Measurements from ENCODE around the gene ACOT9. TPM values are rescaled to one million over a fixed set of nuclear protein-coding genes. Genes with fewer than 3 reads are reported as not detected.
"Not testable (repeated sequence)": the region's sequence is repeated elsewhere in the genome, so short reads cannot be mapped to it uniquely, and the experiment has no call there.

Gene ACOT9
- total RNA-seq, 8 experiments from 2014 or later = 3.7 to 38.1 (median 17.8) TPM

GRCh38 chrX:23726191-23726590 is 16.9 kb downstream of the ACOT9 start:
- no peak overlapping the region for H3K4me3 ChIP-seq
- no peak overlapping the region for H3K27ac ChIP-seq
- ATAC-seq (replicated peaks in 6 of 8) = no peak
- in situ Hi-C loops (cut with MboI; ENCODE audit: low pct_unique_long_range_greater_than_20kb in 2 of 9, low sequenced_read_pairs in 9 of 9, unreplicated experiment in 9 of 9) = no loop called here
- 40 to 65% (median 64%) methylated on average over 2 to 6 of the region's 6 CpGs; no CpG with 5 or more reads in 7 of the 10 experiments for WGBS, 10 experiments
- H3K4me1 ChIP-seq (replicated peaks in 1 of 2) = no peaks in the 10 kb centered on the region

GRCh38 chrX:23720117-23720677 is 22.9 kb downstream of the ACOT9 start:
- in situ Hi-C loops (cut with MboI; ENCODE audit: low pct_unique_long_range_greater_than_20kb in 2 of 9, low sequenced_read_pairs in 9 of 9, unreplicated experiment in 9 of 9) = loop anchor here in 1 of 9 experiments (25.0 kb wide), 1 partner anchor 142 kb away; no protein-coding TSS in a partner anchor
- H3K27ac ChIP-seq = no peak overlapping the region
- no peaks in the 10 kb centered on the region for H3K4me1 ChIP-seq (replicated peaks in 1 of 2)
- WGBS, 10 experiments = 37 to 100% (median 71%) methylated on average over 2 to 6 of the region's 8 CpGs; no CpG with 5 or more reads in 6 of the 10 experiments
- no peak overlapping the region for H3K4me3 ChIP-seq
- ATAC-seq (replicated peaks in 6 of 8) = no peak

- H3K27ac ChIP-seq = no peak overlapping the region
- no peak for ATAC-seq (replicated peaks in 6 of 8)
- no peak overlapping the region for H3K4me3 ChIP-seq
- WGBS, 10 experiments = 64 to 100% (median 100%) methylated on average over 1 to 5 of the region's 5 CpGs; no CpG with 5 or more reads in 4 of the 10 experiments
- in situ Hi-C loops (cut with MboI; ENCODE audit: low pct_unique_long_range_greater_than_20kb in 2 of 9, low sequenced_read_pairs in 9 of 9, unreplicated experiment in 9 of 9) = loop anchor here in 1 of 9 experiments (25.0 kb wide), 1 partner anchor 157 kb away; no protein-coding TSS in a partner anchor
- H3K4me1 ChIP-seq (replicated peaks in 1 of 2) = no peaks in the 10 kb centered on the region
These were observed 37.8 kb downstream of the ACOT9 start for GRCh38 chrX:23705235-23705634.

- Histone ChIP-seq H3K27ac (no peak overlapping the region), H3K4me1 (replicated peaks in 1 of 2) (no peaks in the 10 kb centered on the region), H3K4me3 (no peak overlapping the region)
- ATAC-seq (replicated peaks in 6 of 8) = no peak
- WGBS, 10 experiments = 76 to 100% (median 97%) methylated on average over 3 to 5 of the region's 5 CpGs; no CpG with 5 or more reads in 6 of the 10 experiments
- in situ Hi-C loops (cut with MboI; ENCODE audit: low pct_unique_long_range_greater_than_20kb in 2 of 9, low sequenced_read_pairs in 9 of 9, unreplicated experiment in 9 of 9) = loop anchor here in 1 of 9 experiments (25.0 kb wide), 1 partner anchor 158 kb away; no protein-coding TSS in a partner anchor
These were observed 38.3 kb downstream of the ACOT9 start for GRCh38 chrX:23704673-23705206.

GRCh38 chrX:23699636-23700194 is 43.4 kb downstream of the ACOT9 start:
- no peak overlapping the region for H3K27ac ChIP-seq
- WGBS, 10 experiments = 33 to 84% methylated on average over 4 to 11 of the region's 16 CpGs; no CpG with 5 or more reads in 8 of the 10 experiments
- no peaks in the 10 kb centered on the region for H3K4me1 ChIP-seq (replicated peaks in 1 of 2)
- no peak overlapping the region for H3K4me3 ChIP-seq
- no peak for ATAC-seq (replicated peaks in 6 of 8)
- in situ Hi-C loops (cut with MboI; ENCODE audit: low pct_unique_long_range_greater_than_20kb in 2 of 9, low sequenced_read_pairs in 9 of 9, unreplicated experiment in 9 of 9) = loop anchor here in 3 of 9 experiments (10.0 to 25.0 kb wide), 3 partner anchors 163 to 213 kb away; partner anchors contain the start of genes APOO (in 2 of the 3) and CXorf58 (in 2 of the 3)

GRCh38 chrX:23694606-23695005 is 48.5 kb downstream of the ACOT9 start:
- Histone ChIP-seq H3K4me3 (no peak overlapping the region), H3K4me1 (replicated peaks in 1 of 2) (no peaks in the 10 kb centered on the region), H3K27ac (no peak overlapping the region)
- no CpG with 5 or more reads among the region's 8 CpGs for WGBS, 10 experiments
- ATAC-seq (replicated peaks in 6 of 8) = peak in 4 of 8 experiments; percentile 39 to 82 (median 69)
- in situ Hi-C loops (cut with MboI; ENCODE audit: low pct_unique_long_range_greater_than_20kb in 2 of 9, low sequenced_read_pairs in 9 of 9, unreplicated experiment in 9 of 9) = loop anchor here in 2 of 9 experiments (10.0 to 25.0 kb wide), 2 partner anchors 210 to 218 kb away; partner anchors contain the start of genes APOO (in 2 of the 2) and CXorf58 (in 2 of the 2)

- 60 to 100% (median 84%) methylated on average over 1 to 5 of the region's 8 CpGs; no CpG with 5 or more reads in 6 of the 10 experiments for WGBS, 10 experiments
- H3K4me1 ChIP-seq (replicated peaks in 1 of 2) = no peaks in the 10 kb centered on the region
- H3K4me3 ChIP-seq = no peak overlapping the region
- in situ Hi-C loops (cut with MboI; ENCODE audit: low pct_unique_long_range_greater_than_20kb in 2 of 9, low sequenced_read_pairs in 9 of 9, unreplicated experiment in 9 of 9) = loop anchor here in 2 of 9 experiments (10.0 to 25.0 kb wide), 2 partner anchors 213 to 220 kb away; partner anchors contain the start of genes APOO (in 2 of the 2) and CXorf58 (in 2 of the 2)
- ATAC-seq (replicated peaks in 6 of 8) = no peak
- no peak overlapping the region for H3K27ac ChIP-seq
These were observed 50.9 kb downstream of the ACOT9 start for GRCh38 chrX:23692166-23692565.

GRCh38 chrX:23676486-23676885 is 66.6 kb downstream of the ACOT9 start:
- H3K27ac ChIP-seq; ATAC-seq (replicated peaks in 6 of 8); H3K4me3 ChIP-seq; H3K4me1 ChIP-seq (replicated peaks in 1 of 2): not testable (repeated sequence)
- WGBS, 10 experiments = 67 to 95% methylated on average over 1 to 3 of the region's 3 CpGs; no CpG with 5 or more reads in 8 of the 10 experiments
- in situ Hi-C loops (cut with MboI; ENCODE audit: low pct_unique_long_range_greater_than_20kb in 2 of 9, low sequenced_read_pairs in 9 of 9, unreplicated experiment in 9 of 9) = loop anchor here in 1 of 9 experiments (25.0 kb wide), 1 partner anchor 236 kb away; the partner anchor contains the start of genes APOO and CXorf58

GRCh38 chrX:23673108-23673507 is 70.0 kb downstream of the ACOT9 start:
- no peak overlapping the region for H3K4me3 ChIP-seq
- WGBS, 10 experiments = 29 to 100% (median 97%) methylated on average over 1 to 2 of the region's 3 CpGs; no CpG with 5 or more reads in 1 of the 10 experiments
- no peaks in the 10 kb centered on the region for H3K4me1 ChIP-seq (replicated peaks in 1 of 2)
- no peak for ATAC-seq (replicated peaks in 6 of 8)
- no peak overlapping the region for H3K27ac ChIP-seq
- in situ Hi-C loops (cut with MboI; ENCODE audit: low pct_unique_long_range_greater_than_20kb in 2 of 9, low sequenced_read_pairs in 9 of 9, unreplicated experiment in 9 of 9) = no loop called here

- Histone ChIP-seq H3K4me1 (replicated peaks in 1 of 2) (peaks cover 6% of the 10 kb centered on the region in 2 donors), H3K27ac (no peak overlapping the region), H3K4me3 (no peak overlapping the region)
- in situ Hi-C loops (cut with MboI; ENCODE audit: low pct_unique_long_range_greater_than_20kb in 2 of 9, low sequenced_read_pairs in 9 of 9, unreplicated experiment in 9 of 9) = no loop called here
- no peak for ATAC-seq (replicated peaks in 6 of 8)
- whole genome bisulfite sequencing, 10 experiments = 60 to 100% methylated on average over 1 of the region's 1 CpG; no CpG with 5 or more reads in 8 of the 10 experiments
These were observed 72.5 kb downstream of the ACOT9 start for GRCh38 chrX:23670528-23670927.

GRCh38 chrX:23668335-23668734 is 74.7 kb downstream of the ACOT9 start:
- in situ Hi-C loops (cut with MboI; ENCODE audit: low pct_unique_long_range_greater_than_20kb in 2 of 9, low sequenced_read_pairs in 9 of 9, unreplicated experiment in 9 of 9) = no loop called here
- 0 to 9% (median 2%) methylated on average over 1 to 3 of the region's 3 CpGs; no CpG with 5 or more reads in 6 of the 10 experiments for WGBS, 10 experiments
- H3K4me3 ChIP-seq = peak overlapping the region; percentile 56 to 94 (median 70)
- no peak overlapping the region for H3K27ac ChIP-seq
- H3K4me1 ChIP-seq (replicated peaks in 1 of 2) = peaks cover 6% of the 10 kb centered on the region in 2 donors
- ATAC-seq (replicated peaks in 6 of 8) = peak in 2 of 8 experiments; percentile 5

- 0 to 20% (median 0%) methylated on average over 2 to 7 of the region's 73 CpGs; no CpG with 5 or more reads in 7 of the 10 experiments for WGBS, 10 experiments
- H3K4me1 ChIP-seq (replicated peaks in 1 of 2) = peaks cover 6% of the 10 kb centered on the region in 2 donors
- H3K27ac ChIP-seq = peak within 1 kb of the TSS; percentile 74 to 94
- in situ Hi-C loops (cut with MboI; ENCODE audit: low pct_unique_long_range_greater_than_20kb in 2 of 9, low sequenced_read_pairs in 9 of 9, unreplicated experiment in 9 of 9) = no loop called here
- peak within 1 kb of the TSS; percentile 56 to 94 (median 70) for H3K4me3 ChIP-seq
- peak; percentile 90 to 97 (median 96) for ATAC-seq (replicated peaks in 6 of 8)
These were observed 75.6 kb downstream of the ACOT9 start, which contains the start of gene PRDX4 for GRCh38 chrX:23667239-23668177. PRDX4 (plus strand) TSS chrX:23667493; CDS start chrX:23667571, 78 bp downstream.
